ENCODE results near the gene IGF2BP2. TPM values are rescaled to one million over a fixed set of nuclear protein-coding genes. Genes with fewer than 3 reads are reported as not detected.

Gene IGF2BP2
- total and polyA plus RNA-seq, 2 donors (not counting 1 experiment from before 2014, with no cell fraction given): 0.01 TPM; not detected in 1

GRCh38 chr3:185734725-185735096 is 90.1 kb downstream of the IGF2BP2 start:
- Histone ChIP-seq H3K4me2 (replicated peaks; ENCODE audit: low read depth, low read length, poor library complexity, severe bottlenecking) (no peak overlapping the region), H4K20me1 (ENCODE audit: control insufficient read depth, insufficient read depth, low read length, poor library complexity, severe bottlenecking) (no peaks in the 10 kb centered on the region), H3K9me3 (ENCODE audit: control extremely low read depth in 1 of 3, control insufficient read depth in 2 of 3, insufficient read depth in 1 of 3, low read length in 2 of 3) (no peaks in the 10 kb centered on the region), H3K27ac (ENCODE audit: low read length in 2 of 2) (no peak overlapping the region), H3K4me1 (ENCODE audit: control insufficient read depth in 2 of 2, insufficient read depth in 2 of 2, low read length in 2 of 2) (no peaks in the 10 kb centered on the region), H3K27me3 (replicated peaks in 1 of 4; ENCODE audit: control extremely low read depth in 1 of 4, control insufficient read depth in 3 of 4, insufficient read depth in 4 of 4, low read length in 3 of 4) (no peaks in the 10 kb centered on the region), H3K79me2 (ENCODE audit: control insufficient read depth, insufficient read depth, low read length) (no peaks in the 10 kb centered on the region), H2AFZ (ENCODE audit: insufficient read depth, low read depth, low read length, poor library complexity, severe bottlenecking) (no peak overlapping the region), H3K36me3 (replicated peaks in 1 of 2; ENCODE audit: control extremely low read depth in 1 of 2, control insufficient read depth in 1 of 2, extremely low read depth in 1 of 2, insufficient read depth in 2 of 2, low read length in 1 of 2) (no peaks in the 10 kb centered on the region), H3K9ac (ENCODE audit: low read length) (no peak overlapping the region), H3K4me3 (ENCODE audit: control extremely low read depth in 1 of 5, extremely low read depth in 1 of 5, insufficient read depth in 1 of 5, low read depth in 2 of 5, low read length in 4 of 5) (no peak overlapping the region)
- ChIA-PET CTCF (interaction anchor here (1.3 to 2.7 kb wide), 3 partner anchors 28 to 74 kb away, joined by 3 to 7 read pairs (median 3); no protein-coding TSS in a partner anchor), POLR2A (no interaction called here)
- Mint-ChIP-seq H3K27me3 (peaks cover 20% of the 10 kb centered on the region), H3K9me3 (ENCODE audit: insufficient read depth) (no peaks in the 10 kb centered on the region), H3K4me1 (no peaks in the 10 kb centered on the region), H3K27ac (no peak overlapping the region), H3K4me3 (no peak overlapping the region)
- ATAC-seq (ENCODE audit: low read depth): no peak
- no CpG with 5 or more reads among the region's 4 CpGs for WGBS (ENCODE audit: insufficient coverage)
- TF ChIP-seq EZH2 (IDR thresholded peaks at IDR 0.05; ENCODE audit: borderline replicate concordance, insufficient read depth, low read depth, low read length, poor library complexity, severe bottlenecking): no peak
- no peak for TF ChIP-seq CTCF (IDR thresholded peaks at IDR 0.05)
- no peak for DNase-seq
- intact Hi-C loops (cut with micrococcal nuclease): no loop called here

- Mint-ChIP-seq H3K4me3 (no peak overlapping the region), H3K9me3 (ENCODE audit: insufficient read depth) (no peaks in the 10 kb centered on the region), H3K27ac (no peak overlapping the region), H3K4me1 (no peaks in the 10 kb centered on the region), H3K27me3 (peaks cover 19% of the 10 kb centered on the region)
- Histone ChIP-seq H3K9me3 (ENCODE audit: control extremely low read depth in 1 of 3, control insufficient read depth in 2 of 3, insufficient read depth in 1 of 3, low read length in 2 of 3) (no peaks in the 10 kb centered on the region), H3K79me2 (ENCODE audit: control insufficient read depth, insufficient read depth, low read length) (no peaks in the 10 kb centered on the region), H2AFZ (ENCODE audit: insufficient read depth, low read depth, low read length, poor library complexity, severe bottlenecking) (no peak overlapping the region), H3K36me3 (replicated peaks in 1 of 2; ENCODE audit: control extremely low read depth in 1 of 2, control insufficient read depth in 1 of 2, extremely low read depth in 1 of 2, insufficient read depth in 2 of 2, low read length in 1 of 2) (no peaks in the 10 kb centered on the region), H3K9ac (ENCODE audit: low read length) (no peak overlapping the region), H3K4me3 (ENCODE audit: control extremely low read depth in 1 of 5, extremely low read depth in 1 of 5, insufficient read depth in 1 of 5, low read depth in 2 of 5, low read length in 4 of 5) (no peak overlapping the region), H4K20me1 (ENCODE audit: control insufficient read depth, insufficient read depth, low read length, poor library complexity, severe bottlenecking) (no peaks in the 10 kb centered on the region), H3K27me3 (replicated peaks in 1 of 4; ENCODE audit: control extremely low read depth in 1 of 4, control insufficient read depth in 3 of 4, insufficient read depth in 4 of 4, low read length in 3 of 4) (no peaks in the 10 kb centered on the region), H3K4me2 (replicated peaks; ENCODE audit: low read depth, low read length, poor library complexity, severe bottlenecking) (no peak overlapping the region), H3K27ac (ENCODE audit: low read length in 2 of 2) (no peak overlapping the region), H3K4me1 (ENCODE audit: control insufficient read depth in 2 of 2, insufficient read depth in 2 of 2, low read length in 2 of 2) (no peaks in the 10 kb centered on the region)
- TF ChIP-seq CTCF (IDR thresholded peaks at IDR 0.05) (no peak), EZH2 (IDR thresholded peaks at IDR 0.05; ENCODE audit: borderline replicate concordance, insufficient read depth, low read depth, low read length, poor library complexity, severe bottlenecking) (no peak)
- intact Hi-C loops (cut with micrococcal nuclease): no loop called here
- ChIA-PET CTCF (interaction anchor here (1.3 to 2.7 kb wide), 3 partner anchors 29 to 74 kb away, joined by 3 to 7 read pairs (median 3); no protein-coding TSS in a partner anchor), POLR2A (no interaction called here)
- DNase-seq (peak; percentile 21), ATAC-seq (ENCODE audit: low read depth) (no peak)
- WGBS (ENCODE audit: insufficient coverage): 80% methylated on average over 6 of the region's 10 CpGs
Measured at GRCh38 chr3:185733980-185734724, 90.7 kb downstream of the IGF2BP2 start.
